Measurements from ENCODE around the gene NME4.
"Not testable (repeated sequence)": the region's sequence is repeated elsewhere in the genome, so short reads cannot be mapped to it uniquely, and the experiment has no call there.

- not testable (repeated sequence) for TF ChIP-seq TAF1 (IDR thresholded peaks at IDR 0.05; ENCODE audit: borderline replicate concordance, low read depth, low read length); POLR2A (IDR thresholded peaks at IDR 0.05; ENCODE audit: low read depth, low read length)
Measured at GRCh38 chr16:378113-378820, 18.7 kb upstream of the NME4 start.

Measured in GM12892 (cell line).